Large intestine (tissue), 3 donors: ENCODE data around the gene SEC24D. TPM values are rescaled to one million over a fixed set of nuclear protein-coding genes. Genes with fewer than 3 reads are reported as not detected.

Experiments
- DNase-seq, 2 donors: peaks; one replicate each; pipeline versions ENCODE4 v3.0.0 to v3.0.0-alpha.2; 2013
- H3K27ac ChIP-seq: one replicate; pipeline ENCODE4 v1.5.1; 2013; ENCODE audit warnings: low read length
- H3K27me3 ChIP-seq: 2 replicates; pipeline ENCODE4 v1.6.1; 2013; ENCODE audit warnings: low read length; ENCODE audit not compliant: control insufficient read depth, insufficient read depth
- H3K36me3 ChIP-seq: 2 replicates; pipeline ENCODE4 v1.6.1; 2013; ENCODE audit warnings: low read length; ENCODE audit not compliant: control insufficient read depth, insufficient read depth
- H3K4me1 ChIP-seq: one replicate; pipeline ENCODE4 v1.6.1; 2013; ENCODE audit warnings: low read length; ENCODE audit not compliant: control insufficient read depth, insufficient read depth
- H3K4me3 ChIP-seq: one replicate; pipeline ENCODE4 v1.5.1; 2013; ENCODE audit warnings: low read length
- H3K9me3 ChIP-seq: one replicate; pipeline ENCODE4 v1.6.1; 2013; ENCODE audit warnings: mild to moderate bottlenecking, low read depth, low read length, moderate library complexity; ENCODE audit not compliant: control insufficient read depth
- WGBS: methylation state at CpG from one replicate; pipeline ENCODE4 v1.1.5; 2013; ENCODE audit warnings: low lambda C conversion rate; ENCODE audit not compliant: insufficient coverage; 5-methylcytosine and 5-hydroxymethylcytosine counted together
- polyA plus RNA-seq: library from polyadenylated mRNA; unstranded; fragments of 120-200 nt; gene quantifications from one replicate; pipeline ENCODE4 v1.2.1, GENCODE V29; 2013

The SEC24D gene
- polyA plus RNA-seq, 1 donor = 61.5 TPM

GRCh38 chr4:118683513-118683912 is 152.4 kb downstream of the SEC24D start:
- peak; percentile 68 to 89 for DNase-seq
- peak overlapping the region; percentile 59 for H3K27ac ChIP-seq

GRCh38 chr4:118682928-118683327 is 153.0 kb downstream of the SEC24D start:
- DNase-seq = no peak
- peaks cover 12% of the 10 kb centered on the region for H3K4me1 ChIP-seq
- H3K36me3 ChIP-seq = peaks cover 2% of the 10 kb centered on the region
- no peak overlapping the region for H3K4me3 ChIP-seq
- H3K9me3 ChIP-seq = no peaks in the 10 kb centered on the region
- no CpG with 5 or more reads among the region's 1 CpG for WGBS
- no peak overlapping the region for H3K27ac ChIP-seq
- H3K27me3 ChIP-seq = no peaks in the 10 kb centered on the region

More at GRCh38 chr4:118683513-118683912, 152.4 kb downstream of the SEC24D start:
- Histone ChIP-seq H3K27me3 (no peaks in the 10 kb centered on the region), H3K4me3 (no peak overlapping the region), H3K36me3 (peaks cover 6% of the 10 kb centered on the region), H3K9me3 (no peaks in the 10 kb centered on the region), H3K4me1 (peaks cover 12% of the 10 kb centered on the region)
- no CpG with 5 or more reads among the region's 2 CpGs for WGBS

- no peak overlapping the region for H3K4me3 ChIP-seq
- H3K36me3 ChIP-seq = no peaks in the 10 kb centered on the region
- H3K27me3 ChIP-seq = no peaks in the 10 kb centered on the region
- no peaks in the 10 kb centered on the region for H3K9me3 ChIP-seq
- H3K27ac ChIP-seq = no peak overlapping the region
- no peak for DNase-seq
- WGBS = no CpG with 5 or more reads among the region's 1 CpG
- peaks cover 6% of the 10 kb centered on the region for H3K4me1 ChIP-seq
Measured at GRCh38 chr4:118680808-118681207, 155.1 kb downstream of the SEC24D start.

GRCh38 chr4:118676128-118676527 is 159.8 kb downstream of the SEC24D start:
- H3K4me1 ChIP-seq = no peaks in the 10 kb centered on the region
- no CpG with 5 or more reads among the region's 2 CpGs for WGBS
- no peak overlapping the region for H3K27ac ChIP-seq
- no peaks in the 10 kb centered on the region for H3K27me3 ChIP-seq
- no peaks in the 10 kb centered on the region for H3K9me3 ChIP-seq
- no peak for DNase-seq
- H3K4me3 ChIP-seq = no peak overlapping the region
- no peaks in the 10 kb centered on the region for H3K36me3 ChIP-seq

Other genes starting within 250 kb of the SEC24D start
- 43.4 TPM for gene METTL14, start 150.7 kb downstream of the SEC24D start, polyA plus RNA-seq
- gene SYNPO2, start 52.7 kb upstream of the SEC24D start, polyA plus RNA-seq = 81.2 TPM